Panc1 (cell line): Measurements from ENCODE around the gene NDUFV3. TPM values are rescaled to one million over a fixed set of nuclear protein-coding genes. Genes with fewer than 3 reads are reported as not detected.
"Not testable (repeated sequence)": the region's sequence is repeated elsewhere in the genome, so short reads cannot be mapped to it uniquely, and the experiment has no call there.

Source experiments
- ATAC-seq: fragments of 200-7000 bp; cut with Tn5 transposase; 2 replicates; pipeline ENCODE4 v1.9.1; 2020; ENCODE audit warnings: mild to moderate bottlenecking, moderate library complexity
- BruUV-seq: library from RNA; stranded (reverse); fragments of 400-500 nt; replicated peaks from 2 replicates; lab custom pipeline; 2021; lab: Mats Ljungman, UMichigan
- CTCF ChIA-PET: fragments of 300-600 bp; sonication (Branson Sonifier 250); formaldehyde crosslinking; loops from one replicate; lab custom pipeline; 2022; ENCODE audit warnings: antibody characterized with exemption; lab: Charles Lee
- POLR2A ChIA-PET: fragments of 300-600 bp; sonication (Branson Sonifier 250); formaldehyde crosslinking; loops from one replicate; lab custom pipeline; 2022; ENCODE audit warnings: antibody characterized with exemption; lab: Charles Lee
- DNase-seq: peaks from one replicate; pipeline ENCODE4 v3.0.0-alpha.2; 2010; ENCODE audit warnings: low read depth, low spot score
- H3K27ac ChIP-seq: 2 replicates; pipeline ENCODE4 v1.5.1; 2011; ENCODE audit warnings: mild to moderate bottlenecking, low read length, inconsistent platforms
- H3K27me3 ChIP-seq: fragments of 200-500 bp; sonication (Bioruptor generic); 2 replicates; pipeline ENCODE4 v1.6.0; 2014; ENCODE audit warnings: low read length, inconsistent platforms; ENCODE audit not compliant: control insufficient read depth, insufficient read depth
- H3K36me3 ChIP-seq: fragments of 200-500 bp; sonication (Bioruptor generic); 2 replicates; pipeline ENCODE4 v1.5.1; 2014; ENCODE audit warnings: inconsistent platforms, mild to moderate bottlenecking, low read length, moderate library complexity; ENCODE audit not compliant: control insufficient read depth, insufficient read depth
- H3K4me1 ChIP-seq: 2 replicates; pipeline ENCODE4 v1.5.1; 2011; ENCODE audit warnings: inconsistent platforms, mild to moderate bottlenecking, low read length, moderate library complexity; ENCODE audit not compliant: control insufficient read depth, insufficient read depth
- H3K4me3 ChIP-seq, 2 experiments: 2 replicates each; pipeline ENCODE4 v1.5.1; 2011 to 2012; ENCODE audit warnings: low read depth in 2 of 2, low read length in 2 of 2, mild to moderate bottlenecking in 2 of 2, inconsistent platforms in 1 of 2, moderate library complexity in 1 of 2
- H3K9me3 ChIP-seq: fragments of 200-500 bp; sonication (Bioruptor generic); 2 replicates; pipeline ENCODE4 v1.5.1; 2014; ENCODE audit warnings: low read depth, mild to moderate bottlenecking, inconsistent platforms, low read length, moderate library complexity; ENCODE audit not compliant: control insufficient read depth, insufficient read depth
- POLR2AphosphoS5 ChIP-seq: IDR thresholded peaks from 2 replicates; pipeline ENCODE4 v1.6.1; 2012; ENCODE audit warnings: mild to moderate bottlenecking, low read depth, low read length, moderate library complexity
- SIN3A ChIP-seq: IDR thresholded peaks from 2 replicates; pipeline ENCODE4 v1.6.1; 2012; ENCODE audit warnings: low read depth, mild to moderate bottlenecking, low read length, moderate library complexity, borderline replicate concordance; ENCODE audit not compliant: insufficient read depth
- TCF7L2 ChIP-seq: IDR thresholded peaks from 2 replicates; pipeline ENCODE4 v1.6.1; 2011; ENCODE audit warnings: mild to moderate bottlenecking, low read depth, low read length, inconsistent platforms
- in situ Hi-C: cut with HindIII; loops from 2 replicates; pipeline ENCODE4 v1.10.0; 2016; ENCODE audit warnings: low sequenced_read_pairs, low pct_unique_long_range_greater_than_20kb
- intact Hi-C: fragments of 100-400 bp; cut with micrococcal nuclease; formaldehyde crosslinking; loops from one replicate; pipeline ENCODE4 v1.10.0; 2022; ENCODE audit not compliant: unreplicated experiment
- total RNA-seq: library from RNA; stranded (reverse); gene quantifications from one replicate; pipeline ENCODE4 v1.2.1, GENCODE V29; 2021; ENCODE audit not compliant: unreplicated experiment
- TF ChIP-seq, protein P1 (sequence below), 2 experiments: IDR thresholded peaks; 2 replicates each; pipeline ENCODE4 v1.6.1; 2011 to 2012; ENCODE audit warnings: low read depth in 2 of 2, control low read depth in 1 of 2, low read length in 1 of 2, mild to moderate bottlenecking in 1 of 2, moderate library complexity in 1 of 2; ENCODE audit not compliant: insufficient read depth in 1 of 2
- TF ChIP-seq, protein P2 (sequence below): fragments of 450-650 bp; IDR thresholded peaks from 2 replicates; pipeline ENCODE4 v1.5.1; 2017; ENCODE audit warnings: mild to moderate bottlenecking

The NDUFV3 gene
- total RNA-seq, 1 experiment from 2014 or later, result 21.1 TPM

DNA sequence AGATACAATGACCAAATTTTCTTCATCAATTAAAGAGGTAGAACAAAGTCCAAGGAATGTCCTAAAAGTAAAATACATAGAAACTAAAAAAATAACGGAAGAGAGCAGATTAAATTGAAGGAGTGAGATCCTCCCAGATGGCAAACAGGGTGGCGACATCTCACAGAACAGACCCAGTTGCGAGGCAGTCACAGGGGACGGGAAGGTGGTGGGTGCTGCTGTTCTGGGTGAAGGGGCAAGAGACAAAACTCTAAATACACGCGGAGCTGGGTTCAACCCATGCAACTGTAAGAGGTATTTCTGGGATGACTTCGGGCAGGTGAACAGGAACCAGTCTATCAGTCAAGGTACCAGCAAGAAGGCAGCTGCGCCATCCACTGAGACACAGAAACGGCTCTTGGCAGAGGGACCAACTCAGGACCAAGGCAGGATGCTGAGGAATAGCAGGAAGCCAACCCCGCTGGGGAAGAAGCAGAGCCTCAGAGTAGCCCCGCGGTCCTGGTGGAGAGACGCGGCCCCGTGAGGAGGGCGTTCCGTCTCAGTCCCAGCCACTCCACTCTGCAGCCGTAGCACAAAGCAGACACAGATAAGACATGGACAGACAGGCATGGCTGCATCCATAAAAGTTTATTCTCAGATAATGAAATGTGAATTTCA, 45.9 kb upstream of the NDUFV3 start:
- Histone ChIP-seq H3K27ac (no peak overlapping the region), H3K27me3 (no peaks in the 10 kb centered on the region), H3K4me3 (no peak overlapping the region), H3K9me3 (no peaks in the 10 kb centered on the region), H3K4me1 (no peaks in the 10 kb centered on the region), H3K36me3 (no peaks in the 10 kb centered on the region; the same call in 1 of the 2 replicates)
- POLR2A ChIA-PET, result no interaction called here
- in situ Hi-C loops (no loop called here), intact Hi-C loops (no loop called here)
- no TSS peak for BruUV-seq
- CTCF ChIA-PET, result no interaction called here
- ATAC-seq (no peak), DNase-seq (no peak)
- TF ChIP-seq POLR2AphosphoS5, result no peak
- TF ChIP-seq SIN3A, result no peak
- TF ChIP-seq, protein P1, sequence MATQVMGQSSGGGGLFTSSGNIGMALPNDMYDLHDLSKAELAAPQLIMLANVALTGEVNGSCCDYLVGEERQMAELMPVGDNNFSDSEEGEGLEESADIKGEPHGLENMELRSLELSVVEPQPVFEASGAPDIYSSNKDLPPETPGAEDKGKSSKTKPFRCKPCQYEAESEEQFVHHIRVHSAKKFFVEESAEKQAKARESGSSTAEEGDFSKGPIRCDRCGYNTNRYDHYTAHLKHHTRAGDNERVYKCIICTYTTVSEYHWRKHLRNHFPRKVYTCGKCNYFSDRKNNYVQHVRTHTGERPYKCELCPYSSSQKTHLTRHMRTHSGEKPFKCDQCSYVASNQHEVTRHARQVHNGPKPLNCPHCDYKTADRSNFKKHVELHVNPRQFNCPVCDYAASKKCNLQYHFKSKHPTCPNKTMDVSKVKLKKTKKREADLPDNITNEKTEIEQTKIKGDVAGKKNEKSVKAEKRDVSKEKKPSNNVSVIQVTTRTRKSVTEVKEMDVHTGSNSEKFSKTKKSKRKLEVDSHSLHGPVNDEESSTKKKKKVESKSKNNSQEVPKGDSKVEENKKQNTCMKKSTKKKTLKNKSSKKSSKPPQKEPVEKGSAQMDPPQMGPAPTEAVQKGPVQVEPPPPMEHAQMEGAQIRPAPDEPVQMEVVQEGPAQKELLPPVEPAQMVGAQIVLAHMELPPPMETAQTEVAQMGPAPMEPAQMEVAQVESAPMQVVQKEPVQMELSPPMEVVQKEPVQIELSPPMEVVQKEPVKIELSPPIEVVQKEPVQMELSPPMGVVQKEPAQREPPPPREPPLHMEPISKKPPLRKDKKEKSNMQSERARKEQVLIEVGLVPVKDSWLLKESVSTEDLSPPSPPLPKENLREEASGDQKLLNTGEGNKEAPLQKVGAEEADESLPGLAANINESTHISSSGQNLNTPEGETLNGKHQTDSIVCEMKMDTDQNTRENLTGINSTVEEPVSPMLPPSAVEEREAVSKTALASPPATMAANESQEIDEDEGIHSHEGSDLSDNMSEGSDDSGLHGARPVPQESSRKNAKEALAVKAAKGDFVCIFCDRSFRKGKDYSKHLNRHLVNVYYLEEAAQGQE (IDR thresholded peaks at IDR 0.05; ENCODE audit: insufficient read depth in 1 of 2, low read depth in 2 of 2, low read length in 1 of 2), result no peak
- TF ChIP-seq, protein P2, sequence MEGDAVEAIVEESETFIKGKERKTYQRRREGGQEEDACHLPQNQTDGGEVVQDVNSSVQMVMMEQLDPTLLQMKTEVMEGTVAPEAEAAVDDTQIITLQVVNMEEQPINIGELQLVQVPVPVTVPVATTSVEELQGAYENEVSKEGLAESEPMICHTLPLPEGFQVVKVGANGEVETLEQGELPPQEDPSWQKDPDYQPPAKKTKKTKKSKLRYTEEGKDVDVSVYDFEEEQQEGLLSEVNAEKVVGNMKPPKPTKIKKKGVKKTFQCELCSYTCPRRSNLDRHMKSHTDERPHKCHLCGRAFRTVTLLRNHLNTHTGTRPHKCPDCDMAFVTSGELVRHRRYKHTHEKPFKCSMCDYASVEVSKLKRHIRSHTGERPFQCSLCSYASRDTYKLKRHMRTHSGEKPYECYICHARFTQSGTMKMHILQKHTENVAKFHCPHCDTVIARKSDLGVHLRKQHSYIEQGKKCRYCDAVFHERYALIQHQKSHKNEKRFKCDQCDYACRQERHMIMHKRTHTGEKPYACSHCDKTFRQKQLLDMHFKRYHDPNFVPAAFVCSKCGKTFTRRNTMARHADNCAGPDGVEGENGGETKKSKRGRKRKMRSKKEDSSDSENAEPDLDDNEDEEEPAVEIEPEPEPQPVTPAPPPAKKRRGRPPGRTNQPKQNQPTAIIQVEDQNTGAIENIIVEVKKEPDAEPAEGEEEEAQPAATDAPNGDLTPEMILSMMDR, result no peak

DNA sequence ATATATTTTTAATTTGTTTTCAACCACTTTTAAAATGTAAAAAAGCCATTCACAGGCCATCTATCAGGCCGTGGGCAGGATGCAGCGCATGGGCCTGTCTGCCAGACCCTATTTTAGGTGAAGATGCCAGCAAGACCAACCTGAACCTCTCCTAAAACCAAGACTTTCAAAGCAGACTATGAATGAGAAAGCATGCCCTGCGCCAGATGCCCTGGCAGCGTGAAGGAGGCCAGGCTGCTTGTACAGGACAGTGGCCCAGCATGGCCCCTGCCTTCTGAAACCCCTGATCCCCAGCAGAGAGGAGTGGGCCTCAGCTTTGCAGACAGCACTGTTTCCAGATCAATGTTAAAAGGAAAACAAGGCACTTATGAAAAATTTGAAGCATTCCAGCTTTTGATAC, 45.4 kb upstream of the NDUFV3 start:
- intact Hi-C loops (no loop called here), in situ Hi-C loops (no loop called here)
- no peaks in the 10 kb centered on the region for H3K4me1 ChIP-seq
- H3K27ac ChIP-seq, result no peak overlapping the region
- no peaks in the 10 kb centered on the region; the same call in 1 of the 2 replicates for H3K36me3 ChIP-seq
- BruUV-seq, result no TSS peak
- no peak overlapping the region for H3K4me3 ChIP-seq
- DNase-seq (no peak), ATAC-seq (no peak)
- ChIA-PET POLR2A (no interaction called here), CTCF (no interaction called here)
- TF ChIP-seq SIN3A (no peak), TCF7L2 (no peak), POLR2AphosphoS5 (no peak)
- TF ChIP-seq, protein P1 (IDR thresholded peaks at IDR 0.05; ENCODE audit: insufficient read depth in 1 of 2, low read depth in 2 of 2, low read length in 1 of 2), result no peak
- TF ChIP-seq, protein P2, result no peak
- no peaks in the 10 kb centered on the region for H3K27me3 ChIP-seq
- no peaks in the 10 kb centered on the region for H3K9me3 ChIP-seq

DNA sequence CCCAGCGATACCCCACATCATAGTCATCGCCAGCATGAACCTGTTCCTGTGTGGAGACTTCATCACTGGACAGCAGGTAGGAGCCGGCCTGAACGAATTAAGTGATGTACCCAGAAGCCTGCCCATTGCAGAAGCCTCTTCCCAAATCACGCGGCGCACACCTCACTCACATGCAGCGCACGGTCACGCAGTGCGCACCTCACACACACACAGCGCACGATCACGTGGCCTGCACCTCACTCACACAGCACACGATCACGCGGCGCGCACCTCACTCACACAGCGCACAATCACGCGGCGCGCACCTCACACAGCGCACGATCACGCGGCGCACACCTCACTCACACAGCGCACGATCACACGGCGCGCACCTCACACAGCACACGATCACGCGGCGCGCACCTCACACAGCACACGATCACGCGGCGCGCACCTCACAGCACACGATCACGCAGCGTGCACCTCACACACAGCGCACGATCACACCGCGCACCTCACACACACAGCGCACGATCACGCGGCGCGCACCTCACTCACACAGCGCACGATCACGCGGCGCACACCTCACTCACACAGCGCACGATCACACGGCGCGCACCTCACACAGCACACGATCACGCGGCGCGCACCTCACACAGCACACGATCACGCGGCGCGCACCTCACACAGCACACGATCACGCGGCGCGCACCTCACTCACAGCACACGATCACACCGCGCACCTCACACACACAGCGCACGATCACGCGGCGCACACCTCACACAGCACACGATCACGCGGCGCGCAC, 44.8 kb upstream of the NDUFV3 start:
- H3K36me3 ChIP-seq, H3K4me3 ChIP-seq, intact Hi-C loops, CTCF ChIA-PET, H3K27ac ChIP-seq, BruUV-seq, H3K4me1 ChIP-seq, POLR2A ChIA-PET, in situ Hi-C loops, DNase-seq, H3K9me3 ChIP-seq, H3K27me3 ChIP-seq, ATAC-seq: not testable (repeated sequence)
